GM12873 (cell line): ENCODE results near the gene CADPS.

ENCODE experiments used
- CTCF ChIP-seq: IDR thresholded peaks from 2 replicates; pipeline ENCODE4 v1.5.1; 2012; ENCODE audit warnings: low read depth, mild to moderate bottlenecking, moderate library complexity, low read length, control low read depth; ENCODE audit not compliant: insufficient read depth; ENCODE audit errors: missing control alignments

The CADPS gene

GRCh38 chr3:62501289-62501668 is 373.9 kb downstream of the CADPS start:
- TF ChIP-seq CTCF = no peak

- no peak for TF ChIP-seq CTCF
Observed at GRCh38 chr3:62500556-62501288, 374.5 kb downstream of the CADPS start.

- no peak for TF ChIP-seq CTCF
Observed at GRCh38 chr3:62497156-62497555, 378.1 kb downstream of the CADPS start.

DNA sequence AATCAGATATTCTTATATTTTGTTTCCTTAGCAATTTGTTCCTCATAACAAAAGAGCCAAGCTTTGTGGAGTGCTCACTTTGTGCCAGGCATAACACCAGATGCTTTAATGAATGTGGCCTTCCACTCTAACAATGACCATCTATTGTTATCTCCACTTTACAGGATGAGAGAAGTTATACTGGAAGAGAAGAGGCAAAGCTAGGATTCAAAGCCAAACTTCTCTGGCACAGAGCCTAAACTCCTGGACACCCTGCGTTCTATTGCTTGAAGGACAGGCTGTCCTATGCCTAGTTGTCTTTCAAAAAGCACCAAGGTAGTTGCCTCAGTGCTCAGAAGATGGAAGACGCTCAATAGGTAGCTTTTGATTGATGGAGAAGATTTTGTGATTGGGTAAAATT is 378.7 kb downstream of the CADPS start:
- TF ChIP-seq CTCF = no peak

DNA sequence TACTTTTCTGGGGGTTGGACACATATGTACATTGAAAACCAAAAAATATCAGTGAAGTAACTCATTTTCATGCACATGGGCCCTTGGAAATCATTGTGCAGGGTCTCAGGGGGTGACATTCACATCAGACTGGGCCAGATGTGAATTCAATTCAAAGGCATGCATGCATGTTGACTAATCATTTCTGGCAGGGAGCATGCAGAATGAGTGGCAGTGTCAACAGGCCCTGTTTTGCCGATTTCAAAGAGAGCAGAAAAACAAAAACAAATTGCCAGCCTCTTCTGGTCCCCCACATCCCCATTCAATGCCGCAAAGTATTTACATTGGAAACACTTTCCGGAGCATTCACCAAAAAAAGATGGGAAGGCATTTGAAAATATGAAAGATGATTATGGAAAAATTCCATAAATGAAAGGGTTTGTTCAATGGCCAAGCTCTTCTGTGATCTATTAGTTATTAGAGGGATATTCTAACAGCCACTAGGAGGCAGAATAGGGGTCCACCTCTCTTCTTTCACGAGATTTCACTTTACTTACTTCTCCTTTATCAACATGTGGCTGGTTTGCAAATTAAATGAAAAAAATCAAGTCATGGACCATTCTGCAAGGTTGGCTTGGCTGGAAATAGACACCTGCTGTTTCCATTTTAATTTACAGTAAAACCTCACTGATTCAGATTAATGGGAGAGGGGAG is 382.0 kb downstream of the CADPS start:
- peak; percentile 43 for TF ChIP-seq CTCF

- no peak for TF ChIP-seq CTCF
Observed at GRCh38 chr3:62482961-62483360, 392.3 kb downstream of the CADPS start.

DNA sequence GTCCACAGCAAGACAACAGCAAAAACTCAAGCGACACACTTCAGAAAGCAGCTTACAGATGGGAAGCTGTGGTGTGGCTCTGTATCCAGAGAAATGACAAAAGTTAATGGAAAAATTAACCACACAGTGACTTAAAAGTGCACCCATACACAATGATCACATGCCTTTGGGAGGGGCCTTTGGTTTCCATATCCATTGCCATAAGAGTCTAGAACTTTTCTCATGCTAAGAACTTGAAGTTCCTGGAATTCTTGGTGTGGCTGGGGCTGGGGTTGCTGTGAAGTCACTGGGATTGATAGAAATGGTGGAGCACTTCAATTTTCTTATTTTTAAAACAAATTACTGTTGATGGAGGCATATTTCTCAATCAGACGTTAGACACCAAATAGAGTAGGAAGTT is 393.3 kb downstream of the CADPS start:
- TF ChIP-seq CTCF = no peak
